Activated gamma-delta T cell treated with Interleukin-2 at 50 U/mL for 16 hours (primary cell): Measurements from ENCODE around the gene CELA3A.
"Not testable (repeated sequence)": the region's sequence is repeated elsewhere in the genome, so short reads cannot be mapped to it uniquely, and the experiment has no call there.

Source experiments
- DNase-seq: peaks from one replicate; pipeline ENCODE4 v3.0.0-alpha.2; 2020

CELA3A gene

GRCh38 chr1:22021061-22021460, 19.6 kb downstream of the CELA3A start:
- no peak for DNase-seq

GRCh38 chr1:22024485-22025367, 23.3 kb downstream of the CELA3A start:
- peak; percentile 75 for DNase-seq

GRCh38 chr1:22025368-22026155, 24.1 kb downstream of the CELA3A start:
- peak; percentile 88 for DNase-seq

GRCh38 chr1:22026924-22027289, 25.4 kb downstream of the CELA3A start:
- no peak for DNase-seq

GRCh38 chr1:22030057-22030456, 28.6 kb downstream of the CELA3A start:
- no peak for DNase-seq

- DNase-seq = no peak
These were observed 29.0 kb downstream of the CELA3A start for GRCh38 chr1:22030473-22030872.

GRCh38 chr1:22031214-22031962, 29.9 kb downstream of the CELA3A start:
- DNase-seq = no peak

GRCh38 chr1:22034834-22035233, 33.4 kb downstream of the CELA3A start:
- DNase-seq = not testable (repeated sequence)

- DNase-seq = no peak
These were observed 36.1 kb downstream of the CELA3A start for GRCh38 chr1:22037520-22037919.

- no peak for DNase-seq
These were observed 36.6 kb downstream of the CELA3A start for GRCh38 chr1:22038036-22038435.

GRCh38 chr1:22039594-22040285, 38.3 kb downstream of the CELA3A start:
- DNase-seq = peak; percentile 89

GRCh38 chr1:22040286-22040623, 38.8 kb downstream of the CELA3A start:
- no peak for DNase-seq

- no peak for DNase-seq
These were observed 40.0 kb downstream of the CELA3A start for GRCh38 chr1:22041505-22041904.

- DNase-seq = no peak
These were observed 41.8 kb downstream of the CELA3A start for GRCh38 chr1:22043198-22043769.

GRCh38 chr1:22044690-22045420, 43.4 kb downstream of the CELA3A start:
- no peak for DNase-seq

- DNase-seq = no peak
These were observed 44.3 kb downstream of the CELA3A start for GRCh38 chr1:22045604-22046228.

- DNase-seq = no peak
These were observed 47.1 kb downstream of the CELA3A start for GRCh38 chr1:22048351-22049192.

GRCh38 chr1:22050330-22050729, 48.9 kb downstream of the CELA3A start:
- DNase-seq = no peak

- no peak for DNase-seq
These were observed 50.2 kb downstream of the CELA3A start for GRCh38 chr1:22051607-22052114.
